Measurements from ENCODE around the gene DENND4A. TPM values are rescaled to one million over a fixed set of nuclear protein-coding genes. Genes with fewer than 3 reads are reported as not detected.

DENND4A gene
- polyA plus RNA-seq, 1 of the 3 experiments (the other 2 are of a cell fraction) = 2.5 TPM

DNA sequence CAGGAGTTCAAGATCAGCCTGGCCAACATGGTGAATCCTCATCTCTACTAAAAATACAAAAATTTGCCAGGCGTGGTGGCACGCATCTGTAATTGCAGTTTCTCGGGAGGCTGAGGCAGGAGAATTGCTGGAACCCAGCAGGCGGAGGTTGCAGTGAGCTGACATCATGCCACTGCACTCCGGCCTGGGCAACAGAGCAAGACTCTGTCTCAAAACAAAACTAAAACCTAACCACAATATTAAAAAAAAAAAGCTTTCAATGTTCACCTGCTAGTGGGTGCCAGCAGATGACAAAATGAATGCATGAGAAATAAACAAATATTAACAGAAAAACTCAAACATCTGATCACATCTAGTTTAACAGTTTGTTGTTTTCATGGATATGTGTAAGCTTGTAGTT lies 161.3 kb downstream of the DENND4A start:
- Histone ChIP-seq H3K9me2 (no peaks in the 10 kb centered on the region), H3K36me3 (replicated peaks in 1 of 2; ENCODE audit: control insufficient read depth in 1 of 2, insufficient read depth in 2 of 2, low read length in 1 of 2) (peaks cover 0 to under 1% of the 10 kb centered on the region in 2 experiments), H3F3A (replicated peaks; ENCODE audit: insufficient read depth) (no peaks in the 10 kb centered on the region), H3K79me2 (ENCODE audit: insufficient read depth) (no peaks in the 10 kb centered on the region), H4K20me1 (ENCODE audit: insufficient read depth) (no peaks in the 10 kb centered on the region), H2AFZ (ENCODE audit: low read depth) (no peak overlapping the region), H3K27ac (ENCODE audit: low read depth in 2 of 2, low read length in 1 of 2) (no peak overlapping the region), H3K4me3 (ENCODE audit: low read depth in 2 of 2, low read length in 1 of 2) (no peak overlapping the region), H3K9me3 (no peaks in the 10 kb centered on the region), H3K4me2 (no peak overlapping the region), H3K4me1 (ENCODE audit: control insufficient read depth in 1 of 2, insufficient read depth in 2 of 2, low read depth in 1 of 2, low read length in 1 of 2) (no peaks in the 10 kb centered on the region), H3K27me3 (ENCODE audit: insufficient read depth) (no peaks in the 10 kb centered on the region), H3K9ac (no peak overlapping the region)
- no peak for DNase-seq
- POLR2A ChIA-PET = no interaction called here
- 96% methylated on average over 5 of the region's 5 CpGs for WGBS (ENCODE audit: low lambda C conversion rate)
- CTCF ChIA-PET = interaction anchor here (1.1 to 4.5 kb wide), 4 partner anchors 8 to 206 kb away, joined by 3 to 30 read pairs (median 5); partner anchors contain the start of gene INTS14
- no peak for TF ChIP-seq MXI1 (IDR thresholded peaks at IDR 0.05; ENCODE audit: low read depth, low read length)
- TF ChIP-seq YY1 (IDR thresholded peaks at IDR 0.05; ENCODE audit: low read depth) = no peak
- TF ChIP-seq, protein P1, sequence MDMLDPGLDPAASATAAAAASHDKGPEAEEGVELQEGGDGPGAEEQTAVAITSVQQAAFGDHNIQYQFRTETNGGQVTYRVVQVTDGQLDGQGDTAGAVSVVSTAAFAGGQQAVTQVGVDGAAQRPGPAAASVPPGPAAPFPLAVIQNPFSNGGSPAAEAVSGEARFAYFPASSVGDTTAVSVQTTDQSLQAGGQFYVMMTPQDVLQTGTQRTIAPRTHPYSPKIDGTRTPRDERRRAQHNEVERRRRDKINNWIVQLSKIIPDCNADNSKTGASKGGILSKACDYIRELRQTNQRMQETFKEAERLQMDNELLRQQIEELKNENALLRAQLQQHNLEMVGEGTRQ (IDR thresholded peaks at IDR 0.05; ENCODE audit: borderline replicate concordance, low read depth, low read length) = no peak
- TF ChIP-seq, protein P2, sequence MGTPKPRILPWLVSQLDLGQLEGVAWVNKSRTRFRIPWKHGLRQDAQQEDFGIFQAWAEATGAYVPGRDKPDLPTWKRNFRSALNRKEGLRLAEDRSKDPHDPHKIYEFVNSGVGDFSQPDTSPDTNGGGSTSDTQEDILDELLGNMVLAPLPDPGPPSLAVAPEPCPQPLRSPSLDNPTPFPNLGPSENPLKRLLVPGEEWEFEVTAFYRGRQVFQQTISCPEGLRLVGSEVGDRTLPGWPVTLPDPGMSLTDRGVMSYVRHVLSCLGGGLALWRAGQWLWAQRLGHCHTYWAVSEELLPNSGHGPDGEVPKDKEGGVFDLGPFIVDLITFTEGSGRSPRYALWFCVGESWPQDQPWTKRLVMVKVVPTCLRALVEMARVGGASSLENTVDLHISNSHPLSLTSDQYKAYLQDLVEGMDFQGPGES (IDR thresholded peaks at IDR 0.05; ENCODE audit: low read depth, low read length) = no peak
- no peak for TF ChIP-seq SIN3A (IDR thresholded peaks at IDR 0.05; ENCODE audit: borderline replicate concordance, low read depth, low read length)
- TF ChIP-seq MEF2A (IDR thresholded peaks at IDR 0.05; ENCODE audit: borderline replicate concordance, low read depth) = no peak
- no peak for TF ChIP-seq EP300 (IDR thresholded peaks at IDR 0.05; ENCODE audit: borderline replicate concordance in 1 of 2, low read depth in 1 of 2, low read length in 1 of 2)
- TF ChIP-seq FOSL2 (IDR thresholded peaks at IDR 0.05; ENCODE audit: borderline replicate concordance, low read depth) = no peak
- no peak for TF ChIP-seq GATA2 (CRISPR knock-in tag; IDR thresholded peaks at IDR 0.05)
- TF ChIP-seq, protein P3, sequence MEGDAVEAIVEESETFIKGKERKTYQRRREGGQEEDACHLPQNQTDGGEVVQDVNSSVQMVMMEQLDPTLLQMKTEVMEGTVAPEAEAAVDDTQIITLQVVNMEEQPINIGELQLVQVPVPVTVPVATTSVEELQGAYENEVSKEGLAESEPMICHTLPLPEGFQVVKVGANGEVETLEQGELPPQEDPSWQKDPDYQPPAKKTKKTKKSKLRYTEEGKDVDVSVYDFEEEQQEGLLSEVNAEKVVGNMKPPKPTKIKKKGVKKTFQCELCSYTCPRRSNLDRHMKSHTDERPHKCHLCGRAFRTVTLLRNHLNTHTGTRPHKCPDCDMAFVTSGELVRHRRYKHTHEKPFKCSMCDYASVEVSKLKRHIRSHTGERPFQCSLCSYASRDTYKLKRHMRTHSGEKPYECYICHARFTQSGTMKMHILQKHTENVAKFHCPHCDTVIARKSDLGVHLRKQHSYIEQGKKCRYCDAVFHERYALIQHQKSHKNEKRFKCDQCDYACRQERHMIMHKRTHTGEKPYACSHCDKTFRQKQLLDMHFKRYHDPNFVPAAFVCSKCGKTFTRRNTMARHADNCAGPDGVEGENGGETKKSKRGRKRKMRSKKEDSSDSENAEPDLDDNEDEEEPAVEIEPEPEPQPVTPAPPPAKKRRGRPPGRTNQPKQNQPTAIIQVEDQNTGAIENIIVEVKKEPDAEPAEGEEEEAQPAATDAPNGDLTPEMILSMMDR (IDR thresholded peaks at IDR 0.05) = no peak
- TF ChIP-seq ELF1 (IDR thresholded peaks at IDR 0.05) = no peak
- no peak for TF ChIP-seq FOXJ3 (CRISPR knock-in tag; IDR thresholded peaks at IDR 0.05)
- TF ChIP-seq JUND (IDR thresholded peaks at IDR 0.05) = no peak
- TF ChIP-seq TCF12 (IDR thresholded peaks at IDR 0.05) = no peak

DNA sequence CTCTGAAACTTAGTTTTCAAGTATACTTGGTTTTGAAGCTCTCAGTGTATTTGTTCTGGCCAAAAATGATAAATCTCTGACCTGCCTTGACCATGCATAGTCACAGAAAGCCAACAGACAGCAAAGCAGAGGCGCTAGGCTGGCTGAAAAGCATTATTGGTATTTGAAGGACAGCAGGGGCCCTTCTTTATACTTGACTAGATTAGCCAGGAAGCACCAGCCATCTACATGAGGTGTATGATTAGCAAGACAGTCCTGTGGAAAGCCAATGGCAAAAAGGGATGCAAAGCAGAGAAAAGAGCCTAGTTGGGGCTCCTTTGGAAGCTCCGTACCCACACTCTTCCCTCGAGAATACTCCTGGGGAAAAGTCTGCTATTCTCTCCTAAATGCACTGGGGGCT lies 162.5 kb downstream of the DENND4A start:
- no peak overlapping the region for H3K9ac ChIP-seq
- H3K27me3 ChIP-seq (ENCODE audit: insufficient read depth) = no peaks in the 10 kb centered on the region
- ChIA-PET CTCF (interaction anchor here (1.6 to 4.5 kb wide), 2 partner anchors 9 to 17 kb away, joined by 4 to 30 read pairs; no protein-coding TSS in a partner anchor), POLR2A (interaction anchor here (0.6 kb wide), 1 partner anchor 134 kb away, joined by 3 read pairs; no protein-coding TSS in a partner anchor)
- WGBS (ENCODE audit: low lambda C conversion rate) = 92% methylated on average over 3 of the region's 3 CpGs
- no peaks in the 10 kb centered on the region for H3K9me2 ChIP-seq
- H3F3A ChIP-seq (replicated peaks; ENCODE audit: insufficient read depth) = no peaks in the 10 kb centered on the region
- no peaks in the 10 kb centered on the region for H3K79me2 ChIP-seq (ENCODE audit: insufficient read depth)
- H3K27ac ChIP-seq (ENCODE audit: low read depth in 2 of 2, low read length in 1 of 2) = no peak overlapping the region
- H3K4me1 ChIP-seq (ENCODE audit: control insufficient read depth in 1 of 2, insufficient read depth in 2 of 2, low read depth in 1 of 2, low read length in 1 of 2) = no peaks in the 10 kb centered on the region
- H3K4me2 ChIP-seq = no peak overlapping the region
- H4K20me1 ChIP-seq (ENCODE audit: insufficient read depth) = no peaks in the 10 kb centered on the region
- H3K9me3 ChIP-seq = no peaks in the 10 kb centered on the region
- no peak for DNase-seq
- no peak overlapping the region for H2AFZ ChIP-seq (ENCODE audit: low read depth)
- no peak overlapping the region for H3K4me3 ChIP-seq (ENCODE audit: low read depth in 2 of 2, low read length in 1 of 2)
- H3K36me3 ChIP-seq (replicated peaks in 1 of 2; ENCODE audit: control insufficient read depth in 1 of 2, insufficient read depth in 2 of 2, low read length in 1 of 2) = peaks cover 0 to 8% of the 10 kb centered on the region in 2 experiments
- TF ChIP-seq, protein P4, sequence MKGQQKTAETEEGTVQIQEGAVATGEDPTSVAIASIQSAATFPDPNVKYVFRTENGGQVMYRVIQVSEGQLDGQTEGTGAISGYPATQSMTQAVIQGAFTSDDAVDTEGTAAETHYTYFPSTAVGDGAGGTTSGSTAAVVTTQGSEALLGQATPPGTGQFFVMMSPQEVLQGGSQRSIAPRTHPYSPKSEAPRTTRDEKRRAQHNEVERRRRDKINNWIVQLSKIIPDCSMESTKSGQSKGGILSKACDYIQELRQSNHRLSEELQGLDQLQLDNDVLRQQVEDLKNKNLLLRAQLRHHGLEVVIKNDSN (IDR thresholded peaks at IDR 0.05; ENCODE audit: borderline replicate concordance, low read depth) = no peak
- TF ChIP-seq, protein P1 (IDR thresholded peaks at IDR 0.05; ENCODE audit: borderline replicate concordance, low read depth, low read length) = no peak
- TF ChIP-seq JUND (IDR thresholded peaks at IDR 0.05) (no peak), CHD2 (IDR thresholded peaks at IDR 0.05; ENCODE audit: low read length, partially characterized antibody) (no peak), ELF1 (IDR thresholded peaks at IDR 0.05) (no peak), YY1 (IDR thresholded peaks at IDR 0.05; ENCODE audit: low read depth) (no peak), NFIC (IDR thresholded peaks at IDR 0.05; ENCODE audit: borderline replicate concordance) (no peak), RXRA (IDR thresholded peaks at IDR 0.05; ENCODE audit: borderline replicate concordance, low read depth) (no peak), TCF12 (IDR thresholded peaks at IDR 0.05) (no peak), SMC3 (IDR thresholded peaks at IDR 0.05; ENCODE audit: low read depth, low read length) (no peak), MXI1 (IDR thresholded peaks at IDR 0.05; ENCODE audit: low read depth, low read length) (no peak), POLR2AphosphoS5 (IDR thresholded peaks at IDR 0.05; ENCODE audit: low read depth, low read length) (no peak)
- TF ChIP-seq, protein P5, sequence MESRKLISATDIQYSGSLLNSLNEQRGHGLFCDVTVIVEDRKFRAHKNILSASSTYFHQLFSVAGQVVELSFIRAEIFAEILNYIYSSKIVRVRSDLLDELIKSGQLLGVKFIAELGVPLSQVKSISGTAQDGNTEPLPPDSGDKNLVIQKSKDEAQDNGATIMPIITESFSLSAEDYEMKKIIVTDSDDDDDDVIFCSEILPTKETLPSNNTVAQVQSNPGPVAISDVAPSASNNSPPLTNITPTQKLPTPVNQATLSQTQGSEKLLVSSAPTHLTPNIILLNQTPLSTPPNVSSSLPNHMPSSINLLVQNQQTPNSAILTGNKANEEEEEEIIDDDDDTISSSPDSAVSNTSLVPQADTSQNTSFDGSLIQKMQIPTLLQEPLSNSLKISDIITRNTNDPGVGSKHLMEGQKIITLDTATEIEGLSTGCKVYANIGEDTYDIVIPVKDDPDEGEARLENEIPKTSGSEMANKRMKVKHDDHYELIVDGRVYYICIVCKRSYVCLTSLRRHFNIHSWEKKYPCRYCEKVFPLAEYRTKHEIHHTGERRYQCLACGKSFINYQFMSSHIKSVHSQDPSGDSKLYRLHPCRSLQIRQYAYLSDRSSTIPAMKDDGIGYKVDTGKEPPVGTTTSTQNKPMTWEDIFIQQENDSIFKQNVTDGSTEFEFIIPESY (IDR thresholded peaks at IDR 0.05; ENCODE audit: borderline replicate concordance, low read depth) = no peak
